Dendritic cell treated with granulocyte-macrophage colony-stimulating factor and Interleukin-4, amounts not matched to agents 40 ng/mL and 50 ng/mL, for 4 days (primary cell): ENCODE data around the gene PPP4C.
"Not testable (repeated sequence)": the region's sequence is repeated elsewhere in the genome, so short reads cannot be mapped to it uniquely, and the experiment has no call there.

ENCODE experiments used
- H3K27ac Mint-ChIP-seq: one replicate; pipeline ENCODE4 v1.8.0; 2022; ENCODE audit warnings: mild to moderate bottlenecking, mixed read lengths
- H3K27me3 Mint-ChIP-seq: one replicate; pipeline ENCODE4 v1.8.0; 2022; ENCODE audit warnings: mild to moderate bottlenecking, mixed read lengths
- H3K36me3 Mint-ChIP-seq: one replicate; pipeline ENCODE4 v1.8.0; 2022; ENCODE audit warnings: low read depth, mixed read lengths
- H3K4me1 Mint-ChIP-seq: one replicate; pipeline ENCODE4 v1.8.0; 2022; ENCODE audit warnings: low read depth, mixed read lengths
- H3K4me3 Mint-ChIP-seq: one replicate; pipeline ENCODE4 v1.8.0; 2022; ENCODE audit warnings: mild to moderate bottlenecking, moderate library complexity, mixed read lengths
- H3K9me3 Mint-ChIP-seq: one replicate; pipeline ENCODE4 v1.8.0; 2022; ENCODE audit warnings: mixed read lengths
- intact Hi-C: fragments of 100-400 bp; cut with micrococcal nuclease; formaldehyde crosslinking; loops from one replicate; pipeline ENCODE4 v1.15.0; 2022

PPP4C gene

GRCh38 chr16:30075503-30076275 lies at the start of gene PPP4C:
TSS of gene PPP4C (plus strand) at chr16:30075994. CDS start at chr16:30076378, 384 bp downstream.
- Mint-ChIP-seq H3K27me3 (no peaks in the 10 kb centered on the region), H3K9me3 (no peaks in the 10 kb centered on the region), H3K4me3 (peak within 1 kb of the TSS; percentile 88), H3K27ac (peak within 1 kb of the TSS; percentile 86), H3K4me1 (peaks cover 39% of the 10 kb centered on the region), H3K36me3 (peaks cover 90% of the 10 kb centered on the region)
- intact Hi-C loops, result no loop called here

- Mint-ChIP-seq H3K36me3 (no peaks in the 10 kb centered on the region), H3K4me3 (no peak overlapping the region), H3K27ac (no peak overlapping the region), H3K9me3 (no peaks in the 10 kb centered on the region), H3K27me3 (peaks cover 68% of the 10 kb centered on the region), H3K4me1 (peaks cover 19% of the 10 kb centered on the region)
- intact Hi-C loops, result no loop called here
Measured at GRCh38 chr16:30026449-30026848, 49.3 kb upstream of the PPP4C start.

- Mint-ChIP-seq H3K9me3 (no peaks in the 10 kb centered on the region), H3K27ac (no peak overlapping the region), H3K4me1 (peaks cover 17% of the 10 kb centered on the region), H3K27me3 (peaks cover 82% of the 10 kb centered on the region), H3K4me3 (no peak overlapping the region), H3K36me3 (no peaks in the 10 kb centered on the region)
- intact Hi-C loops, result no loop called here
Measured at GRCh38 chr16:30027588-30028437, 48.0 kb upstream of the PPP4C start.

DNA sequence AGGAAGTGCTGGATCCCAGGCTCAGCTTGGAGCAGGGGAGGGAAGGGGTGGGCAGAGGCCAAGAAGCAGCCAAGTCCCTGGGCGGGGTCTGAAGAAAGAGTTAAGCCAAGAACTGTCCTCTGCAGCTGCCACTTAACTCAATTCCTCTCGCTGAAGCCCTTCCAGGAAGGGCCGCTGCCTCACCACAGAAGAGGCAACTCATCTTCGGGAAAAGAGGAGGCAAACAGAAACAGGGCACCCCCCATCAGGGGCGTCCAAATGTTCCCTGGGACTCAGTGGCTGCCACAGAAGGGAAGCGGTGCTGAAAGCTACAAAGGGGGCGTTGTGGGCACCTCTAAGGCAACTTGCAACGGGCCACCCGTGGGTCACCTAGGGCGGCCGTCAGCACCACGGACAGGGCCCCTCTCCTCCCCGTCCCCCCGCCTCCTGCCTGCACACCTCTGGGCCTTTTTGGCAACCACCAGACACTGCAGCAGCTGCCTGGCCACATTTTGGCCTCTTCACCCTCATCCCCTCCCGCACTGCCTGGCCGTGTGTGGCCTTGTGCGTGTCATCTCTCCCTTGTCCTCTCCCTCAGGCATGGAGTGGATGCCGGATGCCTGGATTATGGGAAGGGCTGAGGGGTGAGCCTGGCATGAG lies 47.2 kb upstream of the PPP4C start:
- peaks cover 84% of the 10 kb centered on the region for H3K27me3 Mint-ChIP-seq
- H3K4me3 Mint-ChIP-seq, result no peak overlapping the region

DNA sequence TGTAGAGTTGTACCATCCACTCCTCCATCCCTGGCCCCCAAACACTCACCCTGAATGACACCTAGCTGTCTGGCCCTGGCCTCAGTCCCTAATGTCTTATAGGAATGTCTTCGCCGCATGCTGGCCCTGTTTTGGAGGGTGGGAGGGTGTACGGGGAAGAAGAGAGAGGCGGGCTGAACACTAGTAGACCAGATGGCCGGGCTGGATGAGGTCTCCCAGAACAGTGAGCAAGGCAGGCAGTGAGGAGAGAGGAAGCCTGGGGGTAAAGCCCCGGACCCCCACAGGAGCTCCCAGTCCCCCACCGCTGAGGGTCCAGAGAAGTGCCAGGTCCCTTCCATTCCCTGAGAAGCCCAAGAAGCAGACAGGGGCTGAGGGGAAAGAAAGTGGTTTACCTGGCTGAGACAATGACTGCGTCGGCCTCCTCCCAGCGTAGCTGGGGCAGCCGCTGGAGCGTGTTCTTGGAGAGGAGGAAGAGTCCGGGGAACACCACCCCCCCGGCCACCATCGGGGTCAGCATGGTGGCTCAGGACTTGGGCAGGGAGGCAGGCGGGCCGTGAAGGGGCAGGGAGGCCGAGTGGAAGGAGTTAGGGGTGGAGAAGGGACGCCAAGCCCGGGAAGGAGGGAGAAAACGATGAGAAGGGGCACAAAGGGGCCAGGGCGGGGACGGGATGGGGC lies 45.6 kb upstream of the PPP4C start:
- H3K36me3 Mint-ChIP-seq, result no peaks in the 10 kb centered on the region
- H3K4me1 Mint-ChIP-seq, result peaks cover 20% of the 10 kb centered on the region
- peaks cover 92% of the 10 kb centered on the region for H3K27me3 Mint-ChIP-seq
- intact Hi-C loops, result no loop called here
- no peaks in the 10 kb centered on the region for H3K9me3 Mint-ChIP-seq
- H3K4me3 Mint-ChIP-seq, result no peak overlapping the region
- peak overlapping the region; percentile 14 for H3K27ac Mint-ChIP-seq

More for the DNA sequence above, 47.2 kb upstream of the PPP4C start:
- intact Hi-C loops, result no loop called here
- Mint-ChIP-seq H3K9me3 (no peaks in the 10 kb centered on the region), H3K27ac (no peak overlapping the region), H3K4me1 (peaks cover 17% of the 10 kb centered on the region), H3K36me3 (no peaks in the 10 kb centered on the region)

DNA sequence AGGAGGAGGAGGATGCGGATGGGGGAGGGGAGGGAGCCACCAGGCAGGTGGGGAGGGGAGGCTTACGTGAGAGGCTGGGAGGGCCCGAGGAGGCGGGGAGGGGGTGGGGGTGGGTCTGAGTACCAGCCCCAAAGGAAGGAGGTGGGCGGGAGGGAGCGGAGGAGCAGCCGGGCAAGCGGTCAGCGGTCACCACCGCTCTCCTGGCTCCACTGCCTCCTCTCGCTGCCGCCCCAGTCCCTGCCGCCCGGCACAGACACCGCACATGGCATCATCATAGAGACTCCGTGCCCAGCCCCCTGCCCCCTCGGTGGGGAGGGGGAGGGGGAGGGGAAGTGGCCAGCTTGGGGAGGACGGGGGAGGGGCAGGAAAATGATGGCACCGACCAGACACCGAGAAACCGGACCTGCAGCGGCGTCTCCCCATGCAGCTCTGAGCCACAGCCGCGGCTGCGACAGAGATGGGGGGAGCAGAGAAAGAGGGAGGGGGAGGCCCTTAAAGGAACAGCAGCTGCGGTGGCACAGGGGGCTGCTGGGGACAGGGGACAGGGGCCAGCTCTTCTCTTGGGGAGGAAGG lies 44.9 kb upstream of the PPP4C start, which contains the start of gene TLCD3B:
Gene TLCD3B, minus strand, starts transcription at position 431 of the 573 bp plus-strand sequence. CDS start 744 bp downstream, outside the sequence.
- peaks cover 23% of the 10 kb centered on the region for H3K4me1 Mint-ChIP-seq
- H3K36me3 Mint-ChIP-seq, result no peaks in the 10 kb centered on the region
- peak within 1 kb of the TSS; percentile 14 for H3K27ac Mint-ChIP-seq
- no peaks in the 10 kb centered on the region for H3K9me3 Mint-ChIP-seq
- H3K4me3 Mint-ChIP-seq, result no peak within 1 kb of the TSS
- H3K27me3 Mint-ChIP-seq, result peaks cover 93% of the 10 kb centered on the region
- intact Hi-C loops, result no loop called here

GRCh38 chr16:30031477-30031918 lies 44.3 kb upstream of the PPP4C start:
- peaks cover 93% of the 10 kb centered on the region for H3K27me3 Mint-ChIP-seq
- H3K36me3 Mint-ChIP-seq, result no peaks in the 10 kb centered on the region
- H3K27ac Mint-ChIP-seq, result no peak overlapping the region
- intact Hi-C loops, result no loop called here
- no peak overlapping the region for H3K4me3 Mint-ChIP-seq
- no peaks in the 10 kb centered on the region for H3K9me3 Mint-ChIP-seq
- H3K4me1 Mint-ChIP-seq, result peaks cover 23% of the 10 kb centered on the region

DNA sequence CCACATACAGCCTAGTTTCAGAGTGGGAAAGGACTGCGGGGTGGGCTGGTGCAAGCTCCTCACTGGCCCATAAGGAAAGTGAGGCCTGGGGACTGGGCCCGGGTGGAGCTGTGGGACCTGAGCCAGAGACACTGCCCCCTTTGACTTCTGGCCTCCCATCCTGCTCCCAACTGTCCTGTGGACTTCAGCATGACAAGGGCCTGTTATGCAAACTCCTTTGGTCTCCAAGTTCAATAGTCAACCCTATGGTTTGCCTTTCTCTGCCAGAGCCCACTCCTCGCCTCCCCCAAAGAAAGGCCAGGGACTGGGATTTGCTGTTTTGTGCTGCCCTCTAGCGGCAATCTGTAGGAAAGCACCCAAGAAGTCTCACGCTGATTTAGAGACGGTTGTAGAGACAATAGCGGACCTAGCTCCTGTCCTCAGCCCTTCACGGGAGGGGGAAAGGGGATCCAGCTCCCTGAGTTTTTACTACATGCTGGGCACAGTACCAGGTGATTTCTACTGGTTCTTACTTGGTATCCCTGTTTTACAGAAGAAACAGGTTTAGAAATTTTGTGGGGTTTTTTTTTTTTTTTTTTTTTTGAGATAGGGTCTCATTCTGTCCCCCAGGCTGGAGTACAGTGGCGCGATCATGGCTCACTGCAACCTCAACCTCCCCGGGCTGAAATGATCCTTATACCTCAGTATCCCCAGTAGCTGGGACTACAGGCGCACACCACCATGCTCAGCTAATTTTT lies 43.5 kb upstream of the PPP4C start:
- peaks cover 88% of the 10 kb centered on the region for H3K27me3 Mint-ChIP-seq
- intact Hi-C loops, result no loop called here
- H3K36me3 Mint-ChIP-seq, result no peaks in the 10 kb centered on the region
- no peaks in the 10 kb centered on the region for H3K9me3 Mint-ChIP-seq
- H3K4me3 Mint-ChIP-seq, result no peak overlapping the region
- H3K4me1 Mint-ChIP-seq, result peaks cover 23% of the 10 kb centered on the region
- no peak overlapping the region for H3K27ac Mint-ChIP-seq

DNA sequence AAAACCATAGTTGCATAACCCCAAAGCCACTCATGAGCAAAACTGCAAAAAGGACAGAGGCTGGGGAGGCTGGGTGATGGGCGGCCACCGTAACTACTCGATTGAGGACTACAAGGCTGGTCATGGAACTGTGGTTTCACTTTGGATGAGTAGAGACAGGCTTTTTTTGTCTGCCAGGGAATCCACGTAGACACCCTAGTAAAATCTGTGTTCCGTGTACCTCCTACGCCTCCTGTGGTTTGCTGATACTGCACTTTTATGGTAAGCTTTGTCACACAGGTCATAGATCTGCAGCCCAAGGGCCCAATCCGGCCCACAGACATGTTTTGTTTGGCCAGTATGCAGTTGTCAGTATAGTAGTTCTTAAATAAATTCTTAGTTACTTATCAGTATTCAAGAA lies 42.5 kb upstream of the PPP4C start:
- intact Hi-C loops, result no loop called here
- H3K4me3 Mint-ChIP-seq, result no peak overlapping the region
- peaks cover 80% of the 10 kb centered on the region for H3K27me3 Mint-ChIP-seq
- H3K36me3 Mint-ChIP-seq, result no peaks in the 10 kb centered on the region
- H3K4me1 Mint-ChIP-seq, result peaks cover 15% of the 10 kb centered on the region
- no peak overlapping the region for H3K27ac Mint-ChIP-seq
- no peaks in the 10 kb centered on the region for H3K9me3 Mint-ChIP-seq

GRCh38 chr16:30040221-30040620 lies 35.6 kb upstream of the PPP4C start:
- H3K9me3 Mint-ChIP-seq, result no peaks in the 10 kb centered on the region
- intact Hi-C loops, result no loop called here
- peaks cover 8% of the 10 kb centered on the region for H3K4me1 Mint-ChIP-seq
- H3K36me3 Mint-ChIP-seq, result no peaks in the 10 kb centered on the region
- peaks cover 18% of the 10 kb centered on the region for H3K27me3 Mint-ChIP-seq
- H3K4me3 Mint-ChIP-seq, result peak overlapping the region; percentile 33
- no peak overlapping the region for H3K27ac Mint-ChIP-seq

- H3K9me3 Mint-ChIP-seq, H3K4me1 Mint-ChIP-seq, intact Hi-C loops, H3K27ac Mint-ChIP-seq, H3K4me3 Mint-ChIP-seq, H3K36me3 Mint-ChIP-seq: not testable (repeated sequence)
- H3K27me3 Mint-ChIP-seq, result peaks cover 14% of the 10 kb centered on the region
Measured at GRCh38 chr16:30040690-30041089, 35.1 kb upstream of the PPP4C start.

GRCh38 chr16:30041841-30042240 lies 34.0 kb upstream of the PPP4C start:
- H3K4me3 Mint-ChIP-seq, result no peak overlapping the region
- intact Hi-C loops, result no loop called here
- H3K27ac Mint-ChIP-seq, result no peak overlapping the region
- peaks cover 7% of the 10 kb centered on the region for H3K27me3 Mint-ChIP-seq
- peaks cover 6% of the 10 kb centered on the region for H3K4me1 Mint-ChIP-seq
- no peaks in the 10 kb centered on the region for H3K36me3 Mint-ChIP-seq
- H3K9me3 Mint-ChIP-seq, result no peaks in the 10 kb centered on the region

- intact Hi-C loops, result no loop called here
- H3K9me3 Mint-ChIP-seq, result no peaks in the 10 kb centered on the region
- no peaks in the 10 kb centered on the region for H3K36me3 Mint-ChIP-seq
- H3K27me3 Mint-ChIP-seq, result peaks cover 3% of the 10 kb centered on the region
- no peaks in the 10 kb centered on the region for H3K4me1 Mint-ChIP-seq
- no peak overlapping the region for H3K4me3 Mint-ChIP-seq
- no peak overlapping the region for H3K27ac Mint-ChIP-seq
Measured at GRCh38 chr16:30046178-30046577, 29.6 kb upstream of the PPP4C start.
